SK-N-DZ (cell line): ENCODE measurements around the gene MTURN.
A peak's percentile ranks its signal among the peaks of the same experiment; 100 is the strongest.

ENCODE experiments used
- DNase-seq: peaks from one replicate; pipeline ENCODE4 v3.0.0-alpha.2; 2015; ENCODE audit warnings: low spot score

Gene MTURN

DNA sequence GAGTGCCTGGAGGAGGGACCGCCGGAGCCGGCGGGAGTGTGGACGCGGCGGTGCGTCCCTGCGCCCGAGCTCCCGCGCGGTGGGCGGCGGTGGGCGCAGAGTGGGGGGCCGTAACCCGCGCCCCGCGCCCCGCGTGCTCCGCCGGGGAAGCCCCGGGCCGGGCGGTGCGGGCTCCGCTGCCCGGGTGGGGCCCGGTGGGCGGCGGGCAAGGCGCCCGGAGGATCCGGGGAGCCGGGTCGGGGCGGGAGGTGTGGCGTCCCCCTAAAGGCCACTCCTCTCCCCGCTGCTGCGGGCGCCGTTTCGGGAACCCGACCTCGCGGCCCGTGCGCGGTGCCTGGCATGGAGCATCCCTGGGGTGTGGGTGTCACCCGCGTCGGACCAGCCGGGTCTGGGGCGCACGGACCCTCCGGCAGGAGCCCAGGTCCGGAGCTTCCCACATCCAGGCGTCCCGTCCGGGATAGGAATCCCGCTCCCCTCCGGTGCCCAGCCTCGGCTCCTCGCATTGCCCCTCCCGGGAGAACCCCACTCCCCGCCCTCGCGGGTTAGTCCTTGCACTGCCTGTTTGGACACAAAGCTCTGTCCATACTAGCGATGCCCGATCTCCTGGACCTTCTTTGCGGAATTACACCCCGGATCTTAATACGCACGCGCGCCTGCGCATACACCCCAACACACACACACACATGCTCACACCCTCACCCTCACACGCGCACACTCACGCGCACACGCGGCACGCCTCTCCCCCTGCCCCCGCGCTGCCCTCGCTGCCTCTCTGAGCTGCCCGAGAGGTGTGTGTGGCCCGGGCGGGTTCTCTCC is 723 bp downstream of the MTURN start:
- DNase-seq = peak; percentile 50

DNA sequence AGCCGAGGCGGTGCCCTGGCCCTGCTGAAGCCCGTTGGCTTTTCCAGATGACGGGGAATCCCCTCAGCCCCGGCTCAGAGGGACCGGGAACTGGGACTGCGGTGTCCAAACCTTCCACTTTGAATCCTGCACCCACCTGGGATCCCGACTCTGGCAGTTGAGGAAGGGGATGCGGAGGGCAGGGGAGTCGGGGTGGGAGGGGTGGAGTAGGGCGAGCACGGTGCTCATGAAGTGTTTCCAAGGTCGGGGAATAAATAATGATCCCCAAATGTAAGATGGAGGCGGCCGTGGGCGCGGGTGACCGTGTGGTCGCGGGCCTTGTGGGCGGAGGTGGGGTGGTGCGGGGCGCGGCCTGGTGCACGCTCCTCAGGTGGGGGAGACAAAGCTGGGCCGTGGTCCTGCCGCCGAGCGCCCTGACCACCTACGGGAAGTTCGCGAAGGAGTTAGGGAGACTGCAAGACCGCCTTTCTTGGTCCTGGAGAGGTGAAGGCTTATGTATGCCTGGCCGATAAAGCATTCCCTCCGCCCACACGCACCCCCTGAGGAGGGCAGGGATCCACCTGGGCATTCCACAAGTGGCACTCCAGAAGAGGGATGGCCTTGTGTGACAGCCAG is 1.4 kb downstream of the MTURN start:
- DNase-seq = no peak

- no peak for DNase-seq
Measured at GRCh38 chr7:30136743-30137485, 2.1 kb downstream of the MTURN start.

GRCh38 chr7:30139836-30140384 is 5.1 kb downstream of the MTURN start:
- no peak for DNase-seq

DNA sequence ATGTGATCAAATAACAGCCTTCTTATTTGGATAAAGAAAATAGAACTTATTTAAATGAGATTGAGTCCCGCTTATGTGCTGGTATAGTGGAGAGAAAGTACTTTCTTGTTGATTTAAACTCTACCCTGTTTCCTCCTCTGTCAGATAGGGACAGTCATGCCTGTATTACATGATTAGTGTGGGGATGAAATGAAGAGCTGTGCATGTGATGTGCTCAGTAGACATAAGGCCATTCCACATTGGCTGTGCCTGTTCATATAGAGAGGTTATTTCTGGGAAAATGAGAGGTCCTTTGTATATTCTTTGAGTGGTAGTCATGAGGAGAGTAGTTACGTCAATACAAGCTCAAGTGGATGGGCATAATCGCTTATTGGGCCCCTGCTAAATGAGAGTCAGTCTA is 5.7 kb downstream of the MTURN start:
- no peak for DNase-seq

- DNase-seq = no peak
Measured at GRCh38 chr7:30142710-30143109, 7.9 kb downstream of the MTURN start.

DNA sequence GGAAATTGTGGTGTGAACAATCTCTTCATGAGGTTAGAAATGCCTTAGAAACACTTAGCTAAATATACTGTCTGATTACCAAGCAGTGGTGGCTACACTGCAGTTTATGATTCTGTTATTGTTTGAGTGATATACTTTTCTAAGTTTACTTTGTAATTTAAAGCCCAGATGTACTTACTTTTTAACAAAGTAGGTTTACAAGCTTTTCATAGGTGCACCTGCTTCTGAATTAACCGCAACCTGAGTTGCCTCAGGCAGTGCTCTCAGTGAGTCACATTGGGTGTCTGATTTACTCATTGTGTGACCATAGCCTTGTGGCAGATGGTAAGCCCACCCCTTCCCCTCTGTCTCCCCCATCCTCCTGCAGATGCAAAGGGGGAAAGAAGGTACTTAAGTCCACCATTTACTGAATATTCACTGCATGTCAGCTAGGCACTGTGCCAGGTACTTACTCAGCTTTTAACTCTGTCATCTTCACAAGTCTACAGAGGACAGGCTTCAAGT is 9.0 kb downstream of the MTURN start:
- no peak for DNase-seq

DNA sequence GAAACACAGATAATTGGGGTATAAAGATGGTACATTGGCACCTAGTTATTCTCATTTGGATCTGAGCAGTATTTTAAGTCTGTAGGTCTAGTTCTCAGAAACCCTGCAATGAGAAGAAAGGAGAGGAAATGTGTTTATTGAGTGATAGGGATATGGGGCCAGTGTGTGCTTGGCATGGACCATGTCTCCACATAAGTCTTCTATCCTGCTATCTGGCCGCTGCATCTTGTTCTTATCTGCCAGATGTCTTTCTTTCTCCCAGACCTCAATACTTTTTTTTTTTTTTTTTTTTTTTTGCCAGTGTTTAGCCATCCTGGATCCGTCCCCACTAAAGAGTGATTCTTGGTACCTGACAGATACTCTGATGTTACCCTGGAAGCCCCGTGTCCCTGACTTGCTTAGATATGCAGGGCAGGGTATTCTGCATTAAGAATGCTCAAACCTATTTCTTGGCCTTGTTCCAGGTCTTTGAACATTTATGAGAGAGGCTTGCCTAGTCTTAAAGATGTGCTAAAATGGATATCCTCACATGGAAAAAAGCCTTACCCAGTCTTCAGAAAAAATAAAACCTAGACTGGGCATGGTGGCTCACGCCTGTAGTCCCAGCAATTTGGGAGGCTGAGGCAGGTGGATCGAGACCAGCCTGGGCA is 10.0 kb downstream of the MTURN start:
- DNase-seq = no peak

GRCh38 chr7:30145426-30145970 is 10.7 kb downstream of the MTURN start:
- no peak for DNase-seq

DNA sequence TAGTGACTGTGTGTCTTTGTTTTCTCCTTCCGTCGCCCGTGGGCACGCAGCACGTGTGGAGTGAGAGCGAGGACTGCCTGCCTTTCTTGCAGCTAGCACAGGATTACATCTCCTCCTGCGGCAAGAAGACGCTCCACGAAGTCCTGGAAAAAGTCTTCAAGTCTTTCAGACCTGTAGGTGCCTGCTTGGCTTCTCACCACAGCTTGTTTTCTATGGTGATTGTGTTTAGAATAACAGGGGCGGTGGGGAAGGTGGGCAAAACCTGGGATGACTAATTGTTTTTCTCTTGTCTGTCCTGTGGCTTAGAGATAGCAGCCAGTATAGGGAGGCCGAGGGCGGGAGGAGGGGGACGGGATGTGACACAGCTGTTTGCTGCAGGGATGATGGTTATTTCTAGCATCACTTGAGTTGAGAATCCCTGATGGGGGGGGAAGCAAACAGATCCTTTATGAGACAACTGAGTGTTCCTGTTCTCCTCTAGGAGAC is 11.4 kb downstream of the MTURN start:
- no peak for DNase-seq

GRCh38 chr7:30147223-30147622 is 12.4 kb downstream of the MTURN start:
- DNase-seq = no peak

- DNase-seq = no peak
Measured at GRCh38 chr7:30147785-30148184, 13.0 kb downstream of the MTURN start.

DNA sequence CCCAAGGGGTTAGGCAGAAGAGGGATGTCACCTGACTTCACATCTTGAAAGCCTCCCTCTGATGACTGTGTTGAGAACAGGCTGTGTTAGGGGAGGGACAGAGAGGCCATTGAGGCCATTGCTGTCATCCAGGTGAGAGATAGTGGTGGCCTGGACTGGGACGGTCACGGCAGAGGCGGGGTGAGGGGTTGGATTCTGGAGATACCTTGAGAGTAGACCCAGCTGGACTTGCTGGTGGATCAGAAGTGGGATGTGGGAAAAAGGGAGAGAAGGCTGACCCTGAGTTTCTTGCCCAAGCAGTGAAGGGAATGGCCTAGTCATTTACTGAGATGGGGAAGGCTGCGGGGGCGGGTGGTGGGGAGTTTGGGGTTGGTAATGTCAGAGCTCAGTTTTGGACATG is 13.6 kb downstream of the MTURN start:
- no peak for DNase-seq

DNA sequence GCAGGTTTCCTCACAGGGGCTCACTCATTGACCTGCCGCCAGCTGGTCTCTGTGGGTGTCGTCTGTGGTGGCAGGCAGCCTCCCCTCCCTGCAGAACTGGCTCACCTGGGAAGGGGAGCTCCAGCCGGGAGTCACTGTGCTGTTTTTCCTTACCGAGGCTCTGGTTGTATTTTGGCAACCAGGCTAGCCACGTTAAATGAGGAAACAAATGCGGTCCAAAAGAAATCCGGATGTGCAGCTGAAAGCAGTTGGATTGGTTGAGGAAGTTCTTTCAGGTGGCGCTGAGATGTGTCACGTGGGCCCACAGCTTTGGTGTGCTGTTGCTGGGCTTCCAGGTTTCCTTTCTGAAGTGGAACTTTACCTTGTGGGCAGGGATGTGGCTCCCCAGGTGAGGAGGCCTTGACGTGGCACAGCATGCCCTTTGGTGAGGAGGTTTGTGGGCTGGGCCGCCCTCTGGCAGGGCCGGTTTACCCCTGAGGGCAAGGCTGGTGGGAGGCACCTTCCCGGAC is 14.2 kb downstream of the MTURN start:
- no peak for DNase-seq

- DNase-seq = no peak
Measured at GRCh38 chr7:30149640-30150272, 15.0 kb downstream of the MTURN start.

DNA sequence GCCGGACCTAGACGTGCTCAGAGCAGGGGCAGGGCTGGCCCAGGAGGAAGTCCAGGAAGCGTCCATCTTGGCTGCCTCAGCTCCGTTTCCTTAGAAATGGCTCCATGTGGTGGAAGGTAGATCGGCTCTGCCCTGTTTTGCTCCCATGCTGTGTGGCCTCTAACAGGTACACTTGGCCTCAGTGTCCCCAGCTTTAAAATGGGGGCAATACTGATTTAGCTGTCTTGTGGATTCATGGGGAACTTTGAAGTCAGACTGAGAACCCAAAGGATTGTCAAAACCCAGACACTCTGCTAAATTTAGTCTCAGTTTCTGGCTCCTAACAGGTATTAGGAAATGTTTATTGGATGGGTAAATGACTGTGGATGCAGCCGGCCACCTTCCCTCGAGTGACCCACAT is 15.9 kb downstream of the MTURN start:
- DNase-seq = no peak

DNA sequence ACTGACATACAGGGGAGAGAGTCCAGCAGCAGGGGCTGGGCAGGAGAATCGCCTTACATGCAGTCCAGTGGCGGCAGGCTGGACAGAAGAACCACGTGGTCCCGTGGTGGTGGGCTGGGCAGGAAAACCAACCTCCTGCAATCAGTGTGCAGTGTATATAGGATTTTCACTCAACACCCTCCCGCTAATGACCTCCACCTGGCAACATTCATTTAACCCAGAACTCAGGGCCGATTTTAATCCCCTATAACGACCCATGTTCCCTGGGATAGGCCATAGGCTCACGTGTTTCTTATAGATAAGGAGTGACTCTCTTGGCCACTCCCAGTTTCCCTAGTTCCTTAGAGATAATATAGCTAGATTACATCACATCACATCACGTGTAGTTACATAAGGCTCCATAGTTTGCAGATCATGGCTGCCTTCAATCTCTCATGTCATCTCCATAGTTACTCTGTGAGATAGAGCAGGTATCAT is 19.4 kb downstream of the MTURN start:
- DNase-seq = no peak

- DNase-seq = no peak
Measured at GRCh38 chr7:30155481-30155880, 20.7 kb downstream of the MTURN start.

DNA sequence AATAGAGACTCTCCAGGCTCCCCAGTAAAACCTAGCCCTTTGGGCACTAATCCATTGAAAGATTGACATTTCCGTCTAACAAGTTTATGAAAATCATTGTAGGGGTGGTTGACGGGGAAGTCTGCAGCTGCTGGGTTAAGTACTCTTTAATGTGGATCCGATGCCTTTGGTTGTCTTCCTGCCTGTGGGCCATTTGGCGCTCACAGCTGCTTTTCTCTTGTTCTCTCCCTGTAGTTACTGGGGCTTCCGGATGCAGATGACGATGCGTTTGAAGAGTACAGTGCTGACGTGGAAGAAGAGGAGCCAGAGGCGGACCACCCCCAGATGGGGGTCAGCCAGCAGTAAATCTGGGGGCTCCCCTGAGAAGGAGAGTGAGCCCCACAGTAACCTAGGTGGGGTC is 22.4 kb downstream of the MTURN start:
- no peak for DNase-seq

GRCh38 chr7:30159163-30159562 is 24.4 kb downstream of the MTURN start:
- DNase-seq = no peak
